ENCODE results near the gene SPSB3.

SPSB3 gene
- 87.0 to 91.7 reads per million in 2 donors for total RNA-seq

DNA sequence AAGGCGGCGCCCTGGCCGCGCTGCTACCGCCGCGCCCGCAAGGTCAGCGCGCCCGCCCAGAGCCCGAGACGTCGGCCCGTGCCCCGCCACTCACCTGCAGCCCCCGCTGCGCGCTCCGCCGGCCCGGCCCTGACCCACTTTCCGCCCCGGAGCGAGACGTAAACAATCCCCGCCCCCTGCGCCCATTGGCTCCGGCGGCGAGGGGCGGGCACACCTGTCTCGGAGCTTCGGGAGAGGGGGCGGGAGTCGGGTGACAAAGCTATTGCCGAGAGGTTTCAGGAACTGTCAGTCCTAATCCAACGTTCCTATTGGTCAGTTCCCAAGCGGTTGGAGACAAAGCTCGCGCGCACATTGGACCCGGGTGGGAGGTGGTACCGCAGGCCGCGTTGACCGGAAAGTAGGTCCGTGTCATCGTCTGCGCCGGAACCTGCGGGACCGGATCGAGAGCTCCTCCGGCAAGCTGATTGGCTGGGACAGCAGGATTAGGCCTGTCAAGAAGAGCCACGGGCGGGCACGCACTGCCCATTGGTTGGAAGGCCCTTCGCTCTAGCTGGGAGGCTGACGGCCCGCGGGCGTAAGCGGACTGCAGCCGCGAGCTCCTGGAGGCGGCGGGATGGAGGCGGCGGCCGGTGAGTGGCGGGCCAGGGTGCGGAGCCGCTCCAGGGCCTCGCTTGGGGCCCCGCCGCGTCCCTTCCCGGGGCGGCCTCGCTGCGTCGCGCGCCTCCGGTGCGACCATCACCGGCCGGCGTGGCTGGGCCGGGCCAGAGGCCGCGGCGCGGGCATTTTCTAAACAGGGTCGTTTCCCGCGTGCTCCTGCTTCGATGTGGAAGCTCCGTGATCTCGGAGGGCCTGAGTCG is at the start of gene SPSB3, which contains the start of gene NUBP2:
Gene SPSB3, minus strand, starts transcription at position 164 of the 857 bp plus-strand sequence. CDS start 1,088 bp downstream, outside the sequence.
Gene NUBP2, plus strand, starts transcription at position 553 of the 857 bp plus-strand sequence. Its CDS starts 61 bp downstream, at position 614.
- DNase-seq: peak; percentile 94 to 100 (median 98)

DNA sequence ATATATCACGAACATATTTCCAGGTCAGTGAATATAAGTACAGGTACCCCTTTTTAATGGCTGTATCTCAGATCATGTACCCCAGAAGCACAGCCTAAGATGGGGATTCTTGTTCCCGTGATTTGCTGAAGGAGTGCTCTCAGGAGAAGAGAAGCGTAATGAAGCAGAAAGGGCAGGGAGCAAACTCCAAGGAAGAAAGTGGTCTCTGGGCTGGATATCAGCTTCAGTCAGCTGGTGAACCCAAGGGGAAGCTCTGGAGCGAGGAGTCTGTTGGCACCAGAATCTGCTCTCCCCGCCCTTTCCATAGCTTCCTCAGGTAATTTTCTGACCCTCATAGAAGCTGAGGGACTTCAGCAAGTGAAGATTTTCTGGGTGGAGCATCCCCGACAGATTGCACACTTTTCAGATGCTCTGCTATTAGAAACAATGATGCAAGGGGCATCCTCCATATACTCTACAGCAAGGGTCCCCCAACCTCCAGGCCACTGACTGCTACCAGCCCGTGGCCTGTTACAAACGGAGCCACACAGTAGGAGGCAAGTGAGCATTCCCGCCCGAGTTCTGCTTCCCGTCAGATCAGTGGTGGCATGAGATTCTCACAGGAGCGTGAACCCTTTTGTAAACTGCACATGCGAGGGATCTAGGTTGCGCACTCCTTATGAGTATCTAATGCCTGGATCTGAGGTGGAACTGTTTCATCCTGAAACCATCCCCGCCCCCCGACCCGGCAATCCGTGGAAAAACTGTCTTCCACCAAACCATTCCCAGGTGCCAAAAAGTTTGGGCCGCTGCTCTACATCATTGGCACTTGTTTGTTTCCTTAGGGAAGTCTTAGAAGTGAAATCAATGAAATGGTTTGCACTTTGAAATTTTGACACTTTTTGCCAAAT is 49.1 kb upstream of the SPSB3 start:
- no peak for DNase-seq

GRCh38 chr16:1830213-1830612 is 47.8 kb upstream of the SPSB3 start:
- DNase-seq: no peak

DNA sequence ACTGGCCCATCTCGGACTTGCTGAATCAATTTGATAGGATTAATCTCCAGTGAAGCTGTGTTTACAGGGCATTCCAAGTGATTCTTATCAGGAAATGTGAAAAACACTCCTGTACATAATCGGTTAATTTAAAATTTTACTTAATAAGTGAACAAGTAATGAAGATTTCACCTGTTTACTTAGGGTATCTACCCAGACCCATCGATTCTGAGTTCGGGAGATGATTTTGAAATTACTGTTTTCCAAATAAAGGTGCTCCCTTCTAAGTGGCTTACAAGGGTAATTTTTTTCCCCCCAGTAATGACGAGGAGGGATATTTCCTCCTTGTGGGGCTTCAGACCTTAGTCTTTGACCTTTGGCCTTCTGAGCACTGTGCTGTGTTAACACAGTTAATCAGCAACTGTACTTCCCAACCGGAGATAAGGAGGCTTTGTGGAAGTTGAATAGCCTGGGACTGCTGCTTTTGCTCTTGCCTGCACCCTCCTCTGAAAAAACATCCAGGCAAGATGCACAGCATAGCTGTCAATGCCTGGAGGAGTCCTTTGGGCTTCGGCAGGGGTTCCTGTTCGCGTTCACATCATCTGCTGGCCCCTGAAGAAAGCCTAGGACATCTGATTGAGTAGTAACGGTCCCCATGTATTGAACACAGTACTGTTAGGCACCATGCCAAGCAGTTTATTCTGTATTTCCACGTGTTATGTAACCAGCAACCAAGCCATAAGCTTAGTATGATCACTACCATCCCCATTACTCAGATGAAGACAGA is 46.5 kb upstream of the SPSB3 start:
- no peak for DNase-seq

- peak; percentile 83 to 95 (median 86) for DNase-seq
Observed at GRCh38 chr16:1826691-1827573, 44.6 kb upstream of the SPSB3 start, which contains the start of the genes FAHD1 and HAGH. FAHD1 (plus strand) TSS chr16:1827206; CDS start chr16:1827239, 33 bp downstream. HAGH (minus strand) TSS chr16:1826825; CDS start chr16:1826787, 38 bp downstream.

DNA sequence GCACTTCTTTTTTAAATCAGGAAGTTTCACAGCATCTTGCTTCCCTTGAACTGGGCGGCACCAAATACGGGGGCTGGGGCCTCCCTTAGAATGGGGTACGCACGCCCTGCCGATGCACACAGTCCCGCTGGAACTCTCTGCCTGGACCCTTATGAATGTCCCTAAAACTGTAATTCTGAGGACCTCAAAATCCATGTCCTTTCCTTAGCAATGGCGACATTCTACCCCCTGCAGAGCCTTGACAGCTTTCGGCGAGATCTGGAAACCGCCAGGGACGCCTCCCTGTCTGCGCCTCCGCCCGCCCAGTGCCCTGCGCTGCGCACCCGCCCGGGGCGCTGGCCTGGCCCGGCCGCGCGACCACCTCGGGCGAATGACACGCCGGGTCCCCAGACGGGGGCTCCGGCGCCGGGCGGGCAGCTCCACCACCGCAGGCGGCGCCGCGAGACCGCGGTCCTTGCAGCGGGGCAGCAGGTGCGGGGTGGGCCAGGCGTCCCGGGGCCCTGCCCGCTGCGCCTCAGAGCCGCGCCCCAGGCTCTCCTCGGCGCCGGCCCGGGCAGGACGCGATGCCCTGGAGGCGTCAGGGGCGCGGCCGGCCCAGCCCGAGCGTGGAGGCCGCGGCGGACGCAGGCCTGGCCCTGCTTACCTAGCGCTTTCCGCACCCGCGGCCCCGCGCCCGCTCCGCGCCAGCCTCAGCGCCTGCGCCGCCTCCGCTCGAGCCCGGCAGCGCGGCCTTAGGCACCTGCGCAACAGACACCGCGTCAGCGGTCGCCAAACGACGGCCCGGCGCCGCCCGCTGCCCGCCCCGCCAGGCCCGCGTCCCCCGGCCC is 43.7 kb upstream of the SPSB3 start:
- DNase-seq: peak; percentile 52 to 88 (median 69)

DNA sequence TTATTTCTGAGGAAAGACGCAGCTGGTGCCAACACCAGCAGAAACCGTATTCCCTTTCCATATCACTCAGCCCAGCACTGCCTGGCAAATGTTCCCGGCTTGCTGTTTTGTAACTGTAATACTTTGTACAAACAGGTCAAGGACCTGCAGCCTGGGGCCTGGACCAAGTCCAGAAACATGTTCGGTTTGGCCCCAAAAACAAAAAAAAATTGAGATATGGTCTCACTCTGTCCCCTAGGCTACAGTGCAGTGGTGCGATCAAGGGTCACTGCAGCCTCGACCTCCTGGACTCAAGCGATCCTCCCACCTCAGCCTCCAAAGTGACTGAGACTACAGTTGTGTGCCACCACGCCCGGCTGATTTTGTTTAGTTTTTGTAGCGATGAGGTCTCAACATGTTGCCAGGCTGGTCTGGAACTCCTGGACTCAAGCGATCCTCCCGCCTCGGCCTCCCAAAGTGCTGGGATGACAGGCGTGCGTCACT is 43.1 kb upstream of the SPSB3 start:
- no peak for DNase-seq

GRCh38 chr16:1823821-1824220 is 41.5 kb upstream of the SPSB3 start:
- DNase-seq: peak in 1 of 5 experiments; percentile 43

GRCh38 chr16:1822801-1823200 is 40.4 kb upstream of the SPSB3 start:
- no peak for DNase-seq

GRCh38 chr16:1821861-1822611 is 39.7 kb upstream of the SPSB3 start:
- no peak for DNase-seq

DNA sequence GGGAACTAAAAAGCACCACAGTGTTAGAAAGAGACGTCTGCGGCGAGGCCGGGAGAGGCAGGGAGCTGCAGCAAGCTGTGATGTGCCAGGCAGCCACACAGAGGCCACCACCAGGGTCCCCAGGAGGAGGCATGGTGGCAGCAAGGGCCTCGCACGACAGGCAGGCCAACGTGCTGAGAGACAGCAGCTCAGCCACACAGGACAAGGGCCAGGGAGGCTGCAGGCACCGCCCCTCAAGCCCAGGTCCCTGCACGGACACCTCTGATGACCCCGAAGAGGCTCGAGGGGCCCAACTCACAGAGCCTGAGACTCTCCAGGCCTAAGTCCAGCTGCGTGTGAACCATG is 38.5 kb upstream of the SPSB3 start:
- no peak for DNase-seq

DNA sequence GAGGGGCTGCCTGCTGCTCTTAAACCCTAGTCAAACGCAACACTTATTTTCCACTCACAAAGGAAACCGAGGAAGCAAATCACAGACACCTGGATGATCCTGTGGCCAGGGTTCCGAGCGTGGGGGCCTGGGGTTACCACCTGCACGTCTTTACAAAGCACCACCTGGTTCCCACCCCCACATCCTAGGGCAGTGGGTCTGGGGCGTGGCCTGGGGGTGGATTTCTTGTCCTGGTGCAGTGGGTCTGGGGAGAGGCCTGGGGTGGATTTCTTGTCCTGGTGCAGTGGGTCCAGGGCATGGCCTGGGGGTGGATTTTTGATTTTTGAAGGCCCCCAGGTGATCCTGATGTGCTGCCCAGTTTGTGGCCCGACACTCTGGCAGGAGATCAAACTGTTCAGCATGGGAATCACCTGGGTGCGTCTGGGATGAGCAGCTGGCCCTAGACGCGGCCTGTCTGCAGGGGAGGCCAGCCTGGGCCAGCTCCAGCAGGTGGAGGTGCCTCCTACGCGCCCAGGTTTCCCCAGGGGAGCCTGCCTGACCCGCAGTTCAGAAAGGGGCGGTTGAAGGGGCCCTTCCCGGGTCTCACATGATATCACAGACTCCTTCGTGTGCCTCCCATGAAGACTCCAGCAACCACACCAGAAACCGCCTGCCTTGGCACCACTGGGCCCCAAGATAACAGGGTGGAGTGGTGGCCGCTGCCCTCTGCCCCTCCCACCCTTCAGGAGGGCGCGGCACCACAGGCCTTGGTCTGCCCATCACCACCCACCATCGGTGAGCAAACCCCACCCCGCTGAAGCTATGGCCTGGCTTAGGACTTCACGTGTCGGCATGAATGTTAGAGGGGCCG is 38.0 kb upstream of the SPSB3 start:
- no peak for DNase-seq

DNA sequence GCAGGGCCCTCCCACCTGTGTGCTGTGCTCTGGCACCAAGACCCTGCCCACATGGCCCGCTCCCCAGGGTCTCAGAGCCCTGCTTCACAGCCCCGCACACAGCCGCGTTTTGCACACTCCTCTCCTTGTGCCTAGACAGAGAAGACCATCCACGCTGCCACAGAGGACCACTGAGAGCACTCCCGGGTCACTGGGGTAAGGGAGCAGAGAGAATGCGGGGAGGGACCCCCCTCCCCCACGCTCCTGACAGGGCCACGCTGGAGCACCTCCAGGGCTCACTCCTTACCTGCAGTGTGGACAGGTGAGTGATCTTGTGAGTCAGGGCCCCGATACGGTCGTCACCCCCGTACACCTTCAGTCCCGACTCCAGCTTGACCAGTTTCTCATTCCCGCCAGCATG is 37.2 kb upstream of the SPSB3 start:
- no peak for DNase-seq

- DNase-seq: no peak
Observed at GRCh38 chr16:1818873-1819525, 36.6 kb upstream of the SPSB3 start.

- DNase-seq: no peak
Observed at GRCh38 chr16:1818204-1818872, 36.0 kb upstream of the SPSB3 start.

DNA sequence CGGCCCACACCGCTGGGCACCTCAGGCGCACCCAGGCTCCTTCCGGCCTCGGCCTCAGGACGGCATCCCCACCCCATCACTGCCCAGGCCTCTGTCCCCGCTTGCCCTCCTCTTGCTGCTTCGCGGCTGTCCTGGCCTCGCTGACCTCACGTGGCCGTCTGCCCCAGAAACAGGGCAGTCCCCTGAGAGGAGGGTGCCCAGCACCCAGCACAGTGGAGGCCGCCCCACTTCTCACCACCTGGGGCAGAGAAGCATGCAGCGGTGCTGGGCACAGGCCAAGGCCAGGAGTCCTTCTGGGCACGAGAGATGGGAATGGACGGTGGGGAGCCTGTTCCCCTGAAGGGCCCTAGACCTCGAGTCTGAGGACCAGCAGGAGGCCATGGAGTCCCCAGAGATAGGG is 35.3 kb upstream of the SPSB3 start:
- no peak for DNase-seq

DNA sequence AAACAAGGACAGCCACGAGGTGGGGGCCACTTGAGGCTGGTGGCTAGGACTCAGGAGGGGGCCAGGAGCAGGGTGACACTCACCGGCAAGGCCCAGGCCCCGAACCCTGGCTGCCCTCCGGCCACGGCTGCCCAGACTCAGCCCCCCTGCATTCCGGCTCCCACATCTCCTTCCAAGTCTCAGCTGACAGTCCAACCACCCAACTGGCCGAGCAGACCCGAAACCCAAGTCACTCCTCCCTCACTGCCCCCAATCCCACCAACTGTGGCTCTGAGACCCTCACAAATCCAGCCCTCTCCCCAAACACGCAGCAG is 34.9 kb upstream of the SPSB3 start:
- no peak for DNase-seq

Measured in T-helper 2 cell (primary cell).